HG02610 (cell line): ENCODE data around the gene KCNQ1OT1.

Source experiments
- ATAC-seq: cut with Tn5 transposase; IDR thresholded peaks from one replicate; pipeline ENCODE4 v1.9.1; 2021; ENCODE audit warnings: mild to moderate bottlenecking, moderate library complexity; ENCODE audit not compliant: unreplicated experiment

Gene KCNQ1OT1

DNA sequence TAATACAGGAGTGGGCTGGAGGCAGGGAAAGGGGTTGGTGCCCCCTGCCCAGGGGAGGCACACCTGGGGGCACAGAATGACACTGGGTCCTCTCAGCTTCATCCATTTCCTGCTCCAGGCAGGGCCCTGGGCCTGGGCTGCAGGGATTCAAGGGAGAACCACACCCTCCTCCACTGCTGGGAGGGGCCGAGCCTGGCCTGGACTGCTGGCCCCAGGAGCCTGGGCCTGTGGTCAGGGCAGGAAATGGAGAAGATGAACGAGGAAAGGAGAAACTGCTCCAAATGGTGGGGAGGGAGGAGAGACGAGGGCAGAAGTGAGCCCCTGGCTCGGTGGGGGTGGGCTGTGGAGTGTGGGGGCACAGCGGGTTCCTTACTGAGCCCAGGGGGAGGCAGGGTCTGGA, 38.1 kb upstream of the KCNQ1OT1 start:
- ATAC-seq: no peak

DNA sequence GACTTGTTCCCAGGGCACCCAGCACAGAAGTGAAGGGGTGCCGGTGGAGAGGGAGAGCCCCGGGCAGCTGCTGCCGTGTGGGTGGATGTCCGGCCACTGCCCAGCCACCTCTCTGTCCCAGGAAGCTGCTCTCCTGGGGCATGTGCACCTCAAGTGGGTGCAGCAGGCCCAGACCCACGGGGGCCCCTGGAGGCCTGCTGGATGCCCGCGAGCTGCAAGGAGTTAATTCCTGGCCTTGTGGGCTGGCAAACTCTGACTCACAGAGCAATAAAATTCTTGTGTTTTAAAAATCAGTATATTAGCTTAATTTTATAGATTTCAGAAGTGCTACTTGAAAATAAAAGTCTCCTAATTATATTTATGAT, 37.4 kb upstream of the KCNQ1OT1 start:
- ATAC-seq: no peak

DNA sequence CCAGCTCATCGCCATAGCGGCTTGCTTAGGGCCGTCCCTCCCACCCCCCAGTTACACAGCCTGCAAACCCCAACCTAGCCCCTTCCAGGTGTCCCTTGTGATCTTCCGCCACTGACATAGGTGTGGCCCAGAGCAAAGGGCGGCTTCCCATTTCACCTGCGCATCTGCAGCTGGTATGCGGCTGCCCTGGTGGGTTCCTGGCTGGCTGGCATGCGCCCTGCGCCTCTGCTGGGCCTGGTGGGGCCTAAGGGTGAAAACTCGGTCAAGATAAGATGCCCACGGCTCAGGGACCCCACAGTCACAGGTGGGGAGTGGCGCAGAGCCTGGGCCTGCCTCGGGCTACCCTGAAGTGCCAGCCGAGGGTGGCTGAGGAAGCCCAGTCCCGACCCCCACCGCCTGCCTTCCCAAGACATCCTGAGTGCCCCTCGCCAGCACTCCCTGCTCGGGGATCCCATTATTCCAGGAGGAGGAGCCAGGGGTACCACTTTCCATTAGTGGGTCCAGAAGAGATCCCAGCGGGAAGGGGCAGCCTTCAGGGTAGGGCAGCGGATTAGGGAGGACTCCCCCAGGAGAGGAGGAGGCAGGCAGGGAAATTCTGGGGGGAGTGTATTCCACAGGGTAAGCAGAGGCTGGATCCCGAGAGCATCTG, 36.9 kb upstream of the KCNQ1OT1 start:
- ATAC-seq: no peak

DNA sequence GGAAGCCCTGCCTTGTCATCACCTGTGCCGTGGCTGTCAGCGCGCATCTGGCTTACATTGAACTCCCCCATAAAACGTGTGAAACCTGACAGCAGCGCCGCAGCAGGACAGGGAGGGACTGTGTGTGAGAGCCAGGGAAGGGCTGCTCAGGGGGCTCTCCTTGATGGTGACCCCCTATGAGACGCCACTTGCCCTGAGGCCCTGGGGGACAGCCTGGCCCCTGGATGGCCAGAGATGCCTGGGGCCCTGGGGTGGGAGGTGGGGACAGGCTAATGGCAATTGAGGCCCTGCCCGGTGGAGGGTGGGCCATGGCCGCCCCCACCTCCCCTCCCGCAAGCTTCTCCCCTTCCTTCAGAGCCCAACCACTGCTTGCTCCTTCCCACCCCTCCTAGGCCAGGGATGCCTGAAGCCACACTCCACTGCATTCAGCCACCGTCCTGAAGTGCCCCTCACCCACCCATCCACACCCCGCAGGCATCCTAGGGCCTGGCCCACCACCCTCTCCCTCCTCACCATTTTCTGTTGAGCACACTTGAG, 35.3 kb upstream of the KCNQ1OT1 start:
- no peak for ATAC-seq

DNA sequence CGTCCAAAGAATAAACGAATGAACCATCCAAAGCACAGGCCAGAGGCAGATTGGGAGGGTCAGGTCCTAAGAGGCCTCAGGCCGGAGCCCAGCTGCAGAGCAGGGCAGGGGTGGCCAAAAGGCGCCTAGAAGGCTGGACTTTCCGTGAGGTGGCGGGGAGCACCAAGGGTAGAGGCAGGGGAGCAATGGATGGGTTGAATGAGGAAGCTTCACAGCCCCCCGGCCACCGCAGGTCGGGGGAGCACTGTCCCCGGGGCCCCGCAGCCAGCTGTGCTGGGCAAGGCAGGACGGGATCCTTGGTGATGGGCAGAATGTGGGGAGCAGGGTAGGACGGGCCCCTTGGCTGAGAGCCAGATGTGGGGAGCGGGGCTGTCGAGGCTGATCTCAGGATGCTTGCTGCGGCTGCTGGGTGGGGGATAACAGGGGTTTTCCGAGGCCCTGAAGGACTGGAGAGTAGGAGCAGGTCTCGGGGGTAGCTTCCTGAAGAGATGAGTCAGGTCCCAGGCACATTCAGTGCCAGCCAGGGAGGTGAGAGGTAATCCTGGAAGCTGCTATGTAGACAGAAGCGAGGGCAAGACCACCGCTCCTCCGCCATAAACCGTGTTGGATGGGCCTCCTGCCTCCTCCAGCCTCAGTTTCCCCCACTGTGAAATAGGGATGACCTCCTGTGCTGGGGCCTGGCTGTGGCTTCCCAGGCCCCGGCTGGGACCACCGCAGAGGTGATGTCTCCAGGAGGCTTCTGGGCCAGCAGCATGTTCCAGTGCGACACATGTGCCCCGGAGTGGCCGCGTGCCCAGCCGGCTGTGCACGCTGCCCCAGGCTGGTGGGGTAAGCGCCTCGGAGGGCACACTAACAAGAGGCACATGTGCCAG, 34.6 kb upstream of the KCNQ1OT1 start:
- ATAC-seq: no peak

DNA sequence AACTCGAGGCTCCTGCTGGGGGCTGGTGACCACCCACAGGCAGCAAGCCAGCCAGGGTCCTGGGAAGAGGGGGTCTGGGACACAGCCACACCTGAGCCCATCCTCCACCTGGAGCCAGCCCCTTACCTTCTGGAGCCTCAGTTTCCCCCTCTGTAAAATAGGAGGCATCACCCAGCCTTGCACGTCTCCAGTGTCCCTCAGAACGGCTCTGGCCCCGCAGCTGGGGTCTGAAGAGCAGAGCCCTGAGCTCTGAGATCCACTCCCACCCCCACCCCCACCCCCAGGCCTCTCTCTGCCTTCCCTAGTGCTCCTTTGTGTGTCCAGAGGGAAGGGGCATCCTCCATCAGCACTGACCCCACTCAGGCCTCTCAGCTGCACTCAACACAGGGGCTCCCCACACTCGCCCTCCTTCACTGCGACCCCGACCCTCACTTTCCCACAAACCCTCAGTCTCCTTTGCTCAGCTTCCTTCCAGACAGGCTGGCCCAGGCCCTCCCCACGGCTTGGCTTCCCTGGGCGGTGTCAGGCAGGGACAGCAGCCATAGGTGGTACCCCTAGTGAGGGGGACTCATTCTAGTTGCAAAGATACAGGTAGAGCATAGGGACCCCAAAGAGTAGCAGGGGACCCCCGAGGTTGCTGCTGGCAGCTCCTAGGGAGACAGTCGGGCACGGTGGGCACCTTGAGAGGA, 33.3 kb upstream of the KCNQ1OT1 start:
- ATAC-seq: no peak

DNA sequence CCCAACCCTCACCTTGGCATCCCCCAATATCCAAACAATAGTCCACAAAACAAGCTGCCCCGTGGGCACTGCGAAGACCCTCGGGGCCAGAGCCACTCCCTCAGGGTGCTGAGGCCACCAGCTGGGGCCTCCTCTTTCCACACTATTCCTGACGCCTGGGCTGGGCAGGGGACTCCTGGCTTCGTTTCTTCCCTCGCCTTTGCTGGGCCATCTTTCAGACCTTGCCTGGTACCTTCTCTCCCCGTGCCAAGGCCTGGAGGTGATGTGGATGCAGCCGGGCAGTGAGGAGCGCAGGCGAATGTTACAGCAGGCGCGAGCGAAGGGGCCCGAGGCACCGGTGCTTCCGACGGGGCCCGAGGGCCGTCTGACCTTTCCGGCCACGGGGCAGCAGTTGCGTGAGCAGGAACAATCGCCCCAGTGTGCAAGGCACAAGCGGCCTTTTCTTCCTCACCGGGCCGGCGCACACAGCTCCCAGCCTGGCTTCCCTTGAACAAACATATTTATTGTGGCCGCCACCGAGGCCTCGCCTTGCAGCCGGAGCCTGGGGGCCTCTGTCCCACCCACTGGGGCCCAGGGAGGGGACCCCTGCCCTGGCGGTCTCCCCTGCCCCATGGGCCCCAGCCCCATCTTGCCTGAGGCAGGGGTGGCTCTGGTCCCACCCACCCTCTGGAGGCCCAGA, 32.6 kb upstream of the KCNQ1OT1 start:
- no peak for ATAC-seq

DNA sequence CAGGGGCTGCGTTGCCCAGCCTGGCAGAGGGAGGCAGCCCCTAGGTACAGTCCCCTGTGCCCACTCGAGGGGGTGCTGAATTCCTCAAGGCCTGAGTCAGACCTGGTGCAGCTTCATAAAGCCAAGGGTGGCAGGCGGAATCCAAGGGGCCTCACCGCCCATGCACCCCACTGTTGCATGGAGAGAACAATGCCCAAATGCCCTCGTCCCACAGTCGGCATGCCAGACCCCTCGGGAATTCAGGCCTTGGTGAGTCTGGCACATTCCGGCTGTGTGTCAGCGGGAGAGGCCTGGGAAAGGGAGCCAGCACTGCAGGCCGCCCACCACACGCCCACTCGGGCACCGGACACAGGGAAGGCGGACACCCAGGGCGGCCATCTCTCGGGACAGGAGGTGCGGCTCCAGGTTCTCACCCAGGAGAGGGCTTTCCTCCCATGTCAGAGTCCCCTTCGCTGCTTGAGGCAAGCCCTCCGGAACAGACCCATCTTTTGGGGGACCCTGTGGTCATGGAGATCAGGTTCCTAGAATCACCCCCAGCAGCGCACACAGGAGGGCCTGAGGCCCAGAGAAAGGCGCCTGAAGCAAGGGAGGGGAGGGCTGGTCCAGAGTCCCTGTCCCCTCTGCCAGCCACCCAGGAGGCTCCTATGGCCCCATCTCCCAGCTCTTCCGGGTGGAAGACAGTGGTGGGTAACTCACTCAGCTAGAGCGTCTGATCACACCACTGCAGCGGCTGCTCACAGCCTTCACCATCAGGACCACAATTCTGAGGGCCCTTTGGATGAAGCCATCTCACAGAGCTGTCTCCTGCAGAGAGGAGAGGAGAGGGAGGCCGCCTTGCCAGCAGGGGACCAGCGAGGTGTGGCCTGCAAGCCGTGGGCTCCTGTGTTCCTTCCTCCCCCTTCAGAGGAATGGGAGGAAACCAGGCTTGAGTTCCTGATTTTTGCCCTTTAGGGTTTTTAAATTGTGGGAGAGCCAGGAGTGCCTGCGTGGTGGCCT, 31.6 kb upstream of the KCNQ1OT1 start:
- ATAC-seq: no peak

DNA sequence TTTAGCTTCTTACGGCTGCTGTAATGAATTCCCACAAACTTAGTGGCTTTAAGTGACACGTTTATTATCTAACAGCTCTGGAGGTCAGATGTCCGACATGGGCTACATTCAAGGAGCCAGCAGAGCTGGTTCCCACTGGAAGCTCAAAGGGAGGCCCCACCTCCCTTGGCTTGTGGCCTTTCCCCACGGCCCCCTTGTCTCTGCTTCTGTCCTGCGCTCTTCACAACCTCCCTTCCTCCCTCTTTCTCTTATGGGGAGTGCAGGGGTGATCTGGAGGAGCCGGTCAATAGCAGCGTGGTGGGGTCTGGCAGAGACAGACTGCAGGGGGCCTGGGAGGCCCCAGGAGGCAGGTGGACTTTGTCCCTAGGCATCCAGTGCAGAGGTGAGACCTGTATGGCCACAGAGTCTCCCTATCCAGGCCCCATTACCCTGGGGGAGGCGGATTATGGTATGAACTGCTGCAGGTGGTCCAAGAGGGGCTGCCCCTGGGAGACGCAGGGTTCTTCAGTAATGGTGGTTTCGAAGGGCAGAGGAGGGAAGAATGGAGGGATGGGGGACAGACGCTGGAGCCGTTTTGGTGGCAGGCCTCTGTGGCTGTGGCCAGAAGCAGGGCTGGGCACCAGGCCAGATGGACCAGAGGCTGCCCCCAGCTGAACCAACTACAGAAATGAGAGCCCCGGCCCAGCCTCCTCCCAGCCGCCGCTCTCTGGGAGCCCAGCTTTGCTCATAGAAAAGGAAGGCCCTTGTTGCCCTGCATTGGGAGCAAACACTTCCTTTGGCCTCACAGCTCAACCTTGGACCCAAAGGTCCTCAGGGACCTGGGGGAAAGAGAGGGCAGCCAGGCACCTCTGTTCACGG, 30.7 kb upstream of the KCNQ1OT1 start:
- no peak for ATAC-seq

DNA sequence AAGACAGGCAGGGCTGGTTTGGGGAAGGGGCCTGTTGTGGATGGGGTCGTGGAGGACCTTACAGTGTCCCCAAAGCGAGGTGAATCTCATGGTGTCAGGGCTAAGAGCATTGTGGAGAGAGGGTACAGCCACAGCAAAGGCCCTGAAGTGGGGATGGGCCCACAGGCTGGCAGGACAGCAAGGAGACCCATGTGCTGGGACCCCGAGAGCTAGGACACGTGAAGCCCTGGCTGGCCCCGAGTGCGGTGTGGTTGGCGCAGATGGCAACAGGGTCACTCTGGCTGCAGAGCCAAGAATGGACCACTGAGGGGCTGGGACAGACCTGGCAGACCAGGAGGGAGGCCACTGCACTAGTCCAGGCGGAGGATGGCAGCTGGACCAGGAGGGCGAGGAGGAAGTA, 30.0 kb upstream of the KCNQ1OT1 start:
- no peak for ATAC-seq

DNA sequence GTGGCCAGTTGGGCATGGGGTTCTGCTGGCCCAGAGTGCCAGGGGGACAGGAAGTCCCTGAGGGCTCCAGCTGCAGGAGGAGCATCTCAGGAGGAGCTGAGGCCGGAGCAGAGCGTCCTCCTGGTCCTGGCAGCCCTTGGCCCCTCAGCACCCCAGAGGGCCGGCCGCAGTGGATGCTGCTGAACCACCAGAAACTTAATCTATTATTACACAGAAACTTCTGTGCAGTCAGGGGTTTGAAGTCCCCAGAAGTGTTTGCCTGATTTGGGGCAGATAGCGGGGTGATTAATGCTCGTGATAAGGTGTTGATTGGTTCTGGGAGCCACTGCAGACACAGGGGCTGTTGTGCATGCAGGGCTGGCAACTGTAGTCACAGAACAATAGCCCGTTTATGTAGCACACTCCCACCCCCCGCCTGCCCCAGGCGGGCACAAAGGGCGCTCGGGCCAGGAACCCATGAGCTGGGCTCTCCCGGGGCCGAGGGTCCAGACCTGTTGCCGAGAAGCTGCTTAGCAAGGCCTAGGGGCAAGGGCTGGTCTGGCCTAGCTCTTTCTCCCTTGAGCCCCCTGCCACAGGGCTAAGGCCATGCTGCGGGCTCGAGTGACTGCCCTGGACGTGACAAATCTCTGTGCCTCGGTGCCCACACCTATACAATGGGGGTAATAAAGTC, 29.0 kb upstream of the KCNQ1OT1 start:
- no peak for ATAC-seq

DNA sequence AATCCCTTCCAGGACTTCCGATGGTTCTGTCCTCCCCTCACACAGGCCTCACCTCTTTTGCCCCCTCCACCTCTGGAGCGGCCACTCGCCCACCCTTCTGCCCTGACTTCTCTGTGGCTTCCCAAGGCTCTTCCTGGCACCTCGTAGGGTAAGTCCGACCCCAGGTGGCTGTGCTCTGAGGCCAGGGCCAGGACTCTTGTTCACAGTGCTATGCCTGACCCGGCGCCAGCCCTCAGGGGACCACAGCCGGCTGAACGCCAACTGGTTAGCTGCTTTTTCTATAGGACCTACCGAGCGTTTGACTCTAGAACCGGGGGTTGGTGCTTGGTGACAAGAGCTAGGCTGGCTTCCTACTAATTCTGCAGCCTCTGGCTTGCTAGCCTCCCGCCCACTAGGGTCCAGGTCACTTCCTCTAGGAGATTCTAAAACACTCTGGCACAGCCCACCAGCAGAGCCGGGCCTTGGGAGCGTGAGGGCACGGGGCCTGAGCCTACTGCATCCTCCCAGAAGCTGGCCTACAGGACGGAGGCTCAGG, 28.4 kb upstream of the KCNQ1OT1 start:
- ATAC-seq: no peak

DNA sequence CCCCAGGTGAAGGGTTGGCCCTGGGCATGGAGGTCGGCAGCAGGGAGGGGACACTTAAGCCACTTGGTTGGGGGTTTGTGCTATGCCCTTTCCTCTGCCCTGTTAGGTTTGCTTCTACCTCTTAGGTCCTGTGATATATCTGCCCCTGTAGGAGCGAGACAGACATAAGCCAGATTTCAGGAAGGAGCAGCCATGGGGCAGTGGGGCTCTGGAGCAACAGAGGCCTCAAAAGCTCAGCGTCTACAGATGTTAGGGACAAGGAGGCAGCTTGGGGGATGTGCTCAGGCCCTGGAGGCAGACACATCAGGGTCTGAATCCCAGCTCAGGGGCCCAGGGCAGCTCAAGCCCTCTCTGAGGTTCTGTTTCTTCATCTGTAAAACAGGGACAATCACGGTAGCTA, 27.2 kb upstream of the KCNQ1OT1 start:
- ATAC-seq: no peak

DNA sequence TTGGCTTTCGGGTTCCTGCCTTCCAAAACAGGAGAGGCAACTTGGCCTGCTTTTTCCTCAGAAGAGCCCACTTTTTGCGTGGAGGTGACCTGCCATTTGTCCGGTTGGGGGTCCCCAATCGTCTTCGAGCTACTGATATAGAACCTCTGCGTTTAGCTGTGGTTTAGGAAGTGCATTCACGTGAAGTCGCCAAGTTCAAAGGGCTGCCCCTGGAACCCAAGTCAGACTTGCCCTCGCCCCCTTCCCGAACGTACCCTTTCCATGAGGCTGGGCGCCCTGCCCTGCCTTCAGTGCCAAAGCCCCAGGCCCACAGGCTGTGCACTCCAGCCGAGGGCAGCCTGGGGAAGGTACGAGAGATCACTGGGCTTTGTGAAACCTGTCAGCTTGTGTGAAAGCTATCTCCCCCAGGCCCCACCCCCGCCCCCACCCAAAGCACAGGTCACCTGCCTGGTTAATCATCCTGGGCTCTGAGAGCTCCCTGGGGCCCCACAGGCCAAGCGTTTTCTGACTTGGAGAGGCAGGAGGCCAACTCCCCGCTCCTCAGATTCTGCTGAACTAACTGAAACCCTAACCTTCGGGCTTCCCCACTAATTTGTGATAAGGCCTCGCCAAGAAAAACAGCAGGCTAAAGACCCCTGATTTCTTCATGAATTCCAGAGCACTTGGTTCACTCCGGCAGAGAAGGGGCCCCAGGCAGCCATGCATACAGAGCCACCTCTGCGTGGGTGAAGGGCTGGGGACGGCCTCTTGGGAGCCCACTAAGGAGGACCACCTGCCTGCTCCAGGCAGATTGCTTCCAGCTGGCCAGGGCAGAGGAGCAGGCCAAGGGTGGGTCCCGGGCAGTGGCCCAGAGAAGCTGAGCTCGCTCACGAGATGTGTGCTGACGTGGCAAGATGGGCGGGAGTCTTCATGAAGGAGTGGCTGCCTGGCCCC, 25.8 kb upstream of the KCNQ1OT1 start:
- no peak for ATAC-seq

DNA sequence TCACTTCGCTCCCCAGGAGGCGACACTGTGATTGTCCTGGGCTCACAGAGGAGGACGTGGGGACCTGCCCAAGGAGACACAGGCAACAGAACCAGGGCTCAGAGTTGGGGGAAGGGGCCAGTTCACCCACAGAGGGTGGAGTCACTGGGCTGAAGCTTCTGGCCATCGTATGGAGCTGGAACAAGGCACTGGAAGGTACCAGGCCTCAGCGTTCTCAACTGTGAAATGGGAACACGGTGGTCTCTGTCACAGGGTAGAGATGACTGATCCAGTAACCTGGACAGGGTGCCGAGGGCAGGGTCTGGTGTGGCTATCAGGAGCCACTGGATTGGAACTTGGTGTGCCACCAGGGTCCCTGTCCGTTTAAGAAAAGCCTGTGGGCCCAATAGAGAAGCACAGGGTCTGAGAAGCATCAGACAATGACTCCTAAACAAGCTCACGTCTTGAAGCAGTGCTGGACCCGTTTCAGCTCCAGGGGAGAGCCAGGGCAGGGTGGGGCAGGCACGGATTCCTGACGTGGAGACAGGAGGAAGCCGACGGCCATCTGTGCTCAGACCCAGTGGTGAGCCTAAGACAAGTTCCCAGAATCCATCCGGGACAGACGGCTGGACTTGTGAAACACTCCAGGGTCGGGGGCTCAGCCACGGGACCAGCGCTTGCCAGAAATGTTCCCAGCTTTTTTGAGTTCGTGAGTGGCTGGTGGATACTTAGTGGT, 25.0 kb upstream of the KCNQ1OT1 start:
- ATAC-seq: no peak

DNA sequence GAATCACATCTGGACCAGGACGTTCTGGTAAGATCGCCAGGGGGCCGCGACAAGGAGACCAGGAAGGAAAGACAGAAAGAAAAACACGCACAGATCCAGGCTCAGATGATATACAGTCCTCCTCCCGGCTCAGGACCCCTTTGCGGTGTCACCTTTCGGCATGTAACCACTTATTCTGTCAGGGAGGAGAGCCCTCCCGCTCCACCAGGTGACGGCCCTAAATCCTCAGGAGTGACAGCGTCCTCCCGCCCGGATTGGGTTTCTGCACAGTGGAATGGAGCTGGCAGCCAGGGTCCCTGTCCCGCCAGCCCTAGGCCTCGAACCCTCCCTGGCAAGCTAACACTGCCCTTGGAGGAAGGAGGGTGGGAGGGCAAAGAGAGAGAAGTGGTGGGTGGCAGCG, 24.3 kb upstream of the KCNQ1OT1 start:
- ATAC-seq: no peak

DNA sequence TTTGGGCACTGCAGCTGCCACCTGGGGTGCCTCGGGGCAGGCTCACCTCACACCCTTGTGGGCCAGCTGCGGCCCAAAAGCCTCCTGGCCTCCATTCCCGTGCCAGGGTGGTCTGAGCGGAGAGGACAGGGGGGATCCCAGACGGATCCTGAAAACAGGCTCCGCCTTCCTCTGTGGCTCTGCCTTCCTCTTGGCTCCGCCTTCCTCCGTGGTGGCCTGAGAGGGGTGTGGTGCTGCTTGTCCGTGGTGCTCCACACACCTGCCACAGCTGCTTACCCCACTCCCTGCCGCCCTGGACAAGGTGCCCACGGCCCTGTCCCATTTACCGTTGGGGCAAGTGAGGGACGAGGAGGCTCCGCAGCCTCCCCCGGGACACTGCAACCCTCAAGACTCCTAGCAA, 23.2 kb upstream of the KCNQ1OT1 start:
- no peak for ATAC-seq
